ENCODE measurements around the gene MIPOL1. TPM values are rescaled to one million over a fixed set of nuclear protein-coding genes. Genes with fewer than 3 reads are reported as not detected.
"Not testable (repeated sequence)": the region's sequence is repeated elsewhere in the genome, so short reads cannot be mapped to it uniquely, and the experiment has no call there.

MIPOL1 gene
- total RNA-seq, 1 experiment from 2014 or later = 15.4 TPM

DNA sequence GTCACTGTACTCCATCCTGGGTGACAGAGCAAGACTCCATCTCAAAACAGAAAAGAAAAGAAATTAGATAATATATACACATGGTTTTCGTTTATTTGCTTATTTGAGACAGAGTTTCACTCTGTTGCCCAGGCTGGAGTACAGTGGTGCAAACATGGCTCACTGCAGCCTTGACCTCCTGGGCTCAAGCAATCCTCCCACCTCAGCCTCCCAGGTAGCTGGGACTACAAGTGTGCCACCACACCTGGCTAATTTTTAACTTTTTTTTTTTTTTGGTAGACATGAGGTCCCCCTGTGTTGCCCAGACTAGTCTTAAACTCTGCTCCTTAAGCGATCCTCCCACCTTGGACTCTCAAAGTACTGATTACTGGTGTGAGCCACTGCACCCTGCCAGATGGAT, 11.9 kb downstream of the MIPOL1 start:
- ATAC-seq = not testable (repeated sequence)
- CTCF ChIA-PET = interaction anchor here (1.2 kb wide), 1 partner anchor 21 kb away, joined by 3 read pairs; no protein-coding TSS in a partner anchor

GRCh38 chr14:37210448-37210847, 12.7 kb downstream of the MIPOL1 start:
- POLR2A ChIA-PET = no interaction called here
- BruUV-seq (replicated peaks) = no TSS peak

More for the DNA sequence above, 11.9 kb downstream of the MIPOL1 start:
- H3K36me3 ChIP-seq (ENCODE audit: control insufficient read depth in 1 of 2, insufficient read depth in 2 of 2, low read length in 2 of 2); H4K20me1 ChIP-seq (ENCODE audit: insufficient read depth); POLR2A ChIA-PET; H3K4me1 ChIP-seq (ENCODE audit: control insufficient read depth in 1 of 2, insufficient read depth in 2 of 2, low read length in 2 of 2); BruUV-seq (replicated peaks); H3K4me3 ChIP-seq (replicated peaks in 1 of 2; ENCODE audit: low read depth in 1 of 2, low read length in 2 of 2); DNase-seq (ENCODE audit: low read depth, low spot score); H3K4me2 ChIP-seq (ENCODE audit: low read length); H2AFZ ChIP-seq (ENCODE audit: low read depth, low read length, poor library complexity, severe bottlenecking); H3K9ac ChIP-seq (ENCODE audit: low read length); H3K27ac ChIP-seq (ENCODE audit: low read depth, low read length); H3K9me2 ChIP-seq (ENCODE audit: insufficient read depth); RAD21 ChIA-PET (ENCODE audit: low non-redundant PET in 1 of 2, low total read pairs in 2 of 2, uncharacterized antibody in 2 of 2, unreplicated experiment in 2 of 2); intact Hi-C loops (cut with micrococcal nuclease); H3K27me3 ChIP-seq (ENCODE audit: insufficient read depth, low read length): not testable (repeated sequence)
- peaks cover 11 to 12% of the 10 kb centered on the region in 2 experiments; a peak in 2 of 4 replicates for H3K9me3 ChIP-seq (ENCODE audit: control insufficient read depth in 1 of 2, insufficient read depth in 1 of 2, low read depth in 1 of 2, low read length in 2 of 2)
- H3K79me2 ChIP-seq (ENCODE audit: insufficient read depth, low read length) = peaks cover 26% of the 10 kb centered on the region

DNA sequence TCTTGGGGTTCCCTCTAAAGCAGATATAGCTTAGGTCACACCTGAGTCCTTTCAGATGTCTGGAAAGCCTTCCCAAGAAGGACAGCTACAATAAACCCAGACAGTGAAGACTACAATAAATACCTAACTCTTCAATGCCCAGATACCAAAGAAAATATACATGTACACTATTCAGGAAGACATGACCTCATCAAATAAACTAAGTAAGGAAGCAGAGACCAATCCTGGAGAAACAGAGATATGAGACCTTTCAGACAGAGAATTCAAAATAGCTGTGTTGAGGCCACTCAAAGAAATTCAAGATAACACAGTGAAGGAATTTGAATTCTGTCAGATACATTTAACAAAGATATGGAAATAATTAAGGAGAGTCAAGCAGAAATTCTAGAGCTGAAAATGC, 15.3 kb downstream of the MIPOL1 start:
- Histone ChIP-seq H3K4me2 (ENCODE audit: low read length) (no peak overlapping the region), H3K4me3 (replicated peaks in 1 of 2; ENCODE audit: low read depth in 1 of 2, low read length in 2 of 2) (no peak overlapping the region), H3K79me2 (ENCODE audit: insufficient read depth, low read length) (0 out of 2 replicates have a peak, but pooled peaks cover 7% of the 10 kb centered on the region), H3K9me2 (ENCODE audit: insufficient read depth) (no peaks in the 10 kb centered on the region), H3K36me3 (ENCODE audit: control insufficient read depth in 1 of 2, insufficient read depth in 2 of 2, low read length in 2 of 2) (no peaks in the 10 kb centered on the region), H3K27ac (ENCODE audit: low read depth, low read length) (no peak overlapping the region), H3K9ac (ENCODE audit: low read length) (no peak overlapping the region), H4K20me1 (ENCODE audit: insufficient read depth) (no peaks in the 10 kb centered on the region), H3K9me3 (ENCODE audit: control insufficient read depth in 1 of 2, insufficient read depth in 1 of 2, low read depth in 1 of 2, low read length in 2 of 2) (no peaks in the 10 kb centered on the region), H3K4me1 (ENCODE audit: control insufficient read depth in 1 of 2, insufficient read depth in 2 of 2, low read length in 2 of 2) (no peaks in the 10 kb centered on the region), H2AFZ (ENCODE audit: low read depth, low read length, poor library complexity, severe bottlenecking) (no peak overlapping the region), H3K27me3 (ENCODE audit: insufficient read depth, low read length) (no peaks in the 10 kb centered on the region)
- no TSS peak for BruUV-seq (replicated peaks)
- DNase-seq (ENCODE audit: low read depth, low spot score) = no peak
- no peak for ATAC-seq
- RAD21 ChIA-PET (ENCODE audit: low non-redundant PET in 1 of 2, low total read pairs in 2 of 2, uncharacterized antibody in 2 of 2, unreplicated experiment in 2 of 2) = no interaction called here
- CTCF ChIA-PET = interaction anchor here (1.5 kb wide), 1 partner anchor 17 kb away, joined by 4 read pairs; no protein-coding TSS in a partner anchor
- intact Hi-C loops (cut with micrococcal nuclease) = no loop called here
- POLR2A ChIA-PET = no interaction called here
- TF ChIP-seq POLR2A (IDR thresholded peaks at IDR 0.05; ENCODE audit: borderline replicate concordance, extremely low read depth, insufficient read depth, insufficient read length) (no peak), CEBPB (IDR thresholded peaks at IDR 0.05; ENCODE audit: low read depth) (no peak), POLR2AphosphoS5 (IDR thresholded peaks at IDR 0.05; ENCODE audit: low read depth, low read length) (no peak), ZNF274 (IDR thresholded peaks at IDR 0.05; ENCODE audit: low read depth, low read length) (no peak), SIN3A (IDR thresholded peaks at IDR 0.05; ENCODE audit: low read depth) (no peak), FOSL1 (IDR thresholded peaks at IDR 0.05; ENCODE audit: low read depth) (no peak), JUND (IDR thresholded peaks at IDR 0.05) (no peak), EZH2 (IDR thresholded peaks at IDR 0.05) (no peak), SP1 (IDR thresholded peaks at IDR 0.05; ENCODE audit: low read depth) (no peak), ZFX (IDR thresholded peaks at IDR 0.05) (no peak), MAX (IDR thresholded peaks at IDR 0.05) (no peak), EGR1 (IDR thresholded peaks at IDR 0.05; ENCODE audit: low read depth) (no peak), SRF (IDR thresholded peaks at IDR 0.05; ENCODE audit: low read depth) (no peak), CTCF (IDR thresholded peaks at IDR 0.05 in 2 of 3, conservative IDR thresholded peaks at IDR 0.05 in 1 of 3; ENCODE audit: borderline replicate concordance in 1 of 3, insufficient read depth in 1 of 3, low read depth in 2 of 3, low read length in 2 of 3) (no peak)

More at GRCh38 chr14:37210448-37210847, 12.7 kb downstream of the MIPOL1 start:
- TF ChIP-seq CEBPB (IDR thresholded peaks at IDR 0.05; ENCODE audit: low read depth) (no peak), EZH2 (IDR thresholded peaks at IDR 0.05) (no peak), FOSL1 (IDR thresholded peaks at IDR 0.05; ENCODE audit: low read depth) (no peak), JUND (IDR thresholded peaks at IDR 0.05) (no peak)
- Histone ChIP-seq H3K4me3 (replicated peaks in 1 of 2; ENCODE audit: low read depth in 1 of 2, low read length in 2 of 2) (no peak overlapping the region), H3K4me1 (ENCODE audit: control insufficient read depth in 1 of 2, insufficient read depth in 2 of 2, low read length in 2 of 2) (no peaks in the 10 kb centered on the region), H3K36me3 (ENCODE audit: control insufficient read depth in 1 of 2, insufficient read depth in 2 of 2, low read length in 2 of 2) (no peaks in the 10 kb centered on the region), H3K27me3 (ENCODE audit: insufficient read depth, low read length) (no peaks in the 10 kb centered on the region), H4K20me1 (ENCODE audit: insufficient read depth) (no peaks in the 10 kb centered on the region), H3K9me2 (ENCODE audit: insufficient read depth) (no peaks in the 10 kb centered on the region), H3K4me2 (ENCODE audit: low read length) (no peak overlapping the region), H3K9ac (ENCODE audit: low read length) (no peak overlapping the region), H3K9me3 (ENCODE audit: control insufficient read depth in 1 of 2, insufficient read depth in 1 of 2, low read depth in 1 of 2, low read length in 2 of 2) (peaks cover 11 to 12% of the 10 kb centered on the region in 2 experiments; a peak in 2 of 4 replicates), H2AFZ (ENCODE audit: low read depth, low read length, poor library complexity, severe bottlenecking) (no peak overlapping the region), H3K27ac (ENCODE audit: low read depth, low read length) (no peak overlapping the region), H3K79me2 (ENCODE audit: insufficient read depth, low read length) (peaks cover 23% of the 10 kb centered on the region)
- intact Hi-C loops (cut with micrococcal nuclease) = no loop called here
- ATAC-seq (no peak), DNase-seq (ENCODE audit: low read depth, low spot score) (no peak)
- ChIA-PET CTCF (no interaction called here), RAD21 (ENCODE audit: low non-redundant PET in 1 of 2, low total read pairs in 2 of 2, uncharacterized antibody in 2 of 2, unreplicated experiment in 2 of 2) (no interaction called here)

Data from HCT116 (cell line).